GM12878 (cell line): ENCODE data around the gene SOSTDC1. TPM values are rescaled to one million over a fixed set of nuclear protein-coding genes. Genes with fewer than 3 reads are reported as not detected.

Experiments
- ATAC-seq: fragments of 200-7000 bp; cut with Tn5 transposase; 3 replicates; pipeline ENCODE4 v1.9.1; 2020; ENCODE audit warnings: mild to moderate bottlenecking, moderate library complexity
- BruUV-seq: library from RNA; stranded (reverse); fragments of 400-500 nt; replicated peaks from 2 replicates; lab custom pipeline; 2021; lab: Mats Ljungman, UMichigan
- CTCF ChIA-PET: fragments of 300-600 bp; sonication (Branson Sonifier 250); formaldehyde crosslinking; extraction: SDS; loops from one replicate; lab custom pipeline; 2021; ENCODE audit warnings: inconsistent platforms; lab: Yijun Ruan, JAX
- POLR2A ChIA-PET: fragments of 350-600 bp; formaldehyde crosslinking; extraction: SDS; loops from one replicate; lab custom pipeline; 2021; ENCODE audit warnings: inconsistent platforms; lab: Charles Lee
- RAD21 ChIA-PET: fragments of 300-600 bp; sonication (Branson Sonifier 250); formaldehyde crosslinking; loops from one replicate; lab custom pipeline; 2023; ENCODE audit warnings: antibody characterized with exemption; ENCODE audit not compliant: unreplicated experiment; lab: Charles Lee
- SMC1A ChIA-PET: fragments of 300-600 bp; sonication (Branson Sonifier 250); formaldehyde crosslinking; loops from one replicate; lab custom pipeline; 2023; ENCODE audit not compliant: unreplicated experiment, uncharacterized antibody; lab: Charles Lee
- DNase-seq: peaks from one replicate; pipeline ENCODE4 v3.0.0-alpha.2; 2011; ENCODE audit warnings: low read depth, low spot score
- FAIRE-seq: peaks from 3 replicates; lab custom pipeline; 2011; peaks lifted over from hg19 to GRCh38; lab: Jason Lieb, UNC
- H2AFZ ChIP-seq: 2 replicates; pipeline ENCODE4 v1.6.0; 2011; ENCODE audit warnings: low read depth, low read length, control low read depth; ENCODE audit not compliant: control insufficient read depth
- H3K27ac ChIP-seq: 2 replicates; pipeline ENCODE4 v1.5.1; 2011; ENCODE audit warnings: control low read depth; ENCODE audit not compliant: control insufficient read depth, insufficient read depth
- H3K27me3 ChIP-seq, 2 experiments: replicated peaks in 1 of 2; 2 replicates each; pipeline versions ENCODE4 v1.6.0 to v1.6.1; 2011; ENCODE audit warnings: low read length in 1 of 2; ENCODE audit not compliant: control insufficient read depth in 2 of 2, insufficient read depth in 2 of 2
- H3K36me3 ChIP-seq, 2 experiments: 2 replicates each; pipeline ENCODE4 v1.5.1; 2011; ENCODE audit warnings: low read length in 1 of 2; ENCODE audit not compliant: control insufficient read depth in 2 of 2, insufficient read depth in 2 of 2
- H3K4me1 ChIP-seq: 2 replicates; pipeline ENCODE4 v1.6.1; 2011; ENCODE audit warnings: mild to moderate bottlenecking, low read length, moderate library complexity, mixed read lengths; ENCODE audit not compliant: control insufficient read depth, insufficient read depth
- H3K4me2 ChIP-seq: 2 replicates; pipeline ENCODE4 v1.6.0; 2011; ENCODE audit warnings: control low read depth; ENCODE audit not compliant: control insufficient read depth, insufficient read depth
- H3K4me3 ChIP-seq: fragments of 200-600 bp; sonication (generic); 2 replicates; pipeline ENCODE4 v1.5.1; 2016
- H3K79me2 ChIP-seq: 2 replicates; pipeline ENCODE4 v1.6.0; 2011; ENCODE audit warnings: low read length; ENCODE audit not compliant: control insufficient read depth, insufficient read depth
- H3K9ac ChIP-seq: 2 replicates; pipeline ENCODE4 v1.8.0; 2011; ENCODE audit warnings: low read length, control low read depth, mixed read lengths; ENCODE audit not compliant: control insufficient read depth, insufficient read depth
- H3K9me3 ChIP-seq: replicated peaks from 3 replicates; pipeline ENCODE4 v1.5.1; 2011; ENCODE audit warnings: mild to moderate bottlenecking, low read length; ENCODE audit not compliant: control insufficient read depth, insufficient read depth
- H4K20me1 ChIP-seq: 2 replicates; pipeline ENCODE4 v1.6.0; 2011; ENCODE audit not compliant: control insufficient read depth, insufficient read depth
- CHD2 ChIP-seq: IDR thresholded peaks from 2 replicates; pipeline ENCODE4 v1.6.1; 2011; ENCODE audit warnings: low read depth, low read length, improper control_type of control experiment, borderline replicate concordance
- RAD21 ChIP-seq: IDR thresholded peaks from 2 replicates; pipeline ENCODE4 v1.6.1; 2011; ENCODE audit warnings: mild to moderate bottlenecking, low read depth, low read length, moderate library complexity; ENCODE audit not compliant: insufficient read depth
- WGBS: methylation state at CpG from one replicate; pipeline ENCODE4 v1.1.6; 2016; ENCODE audit warnings: low lambda C conversion rate; ENCODE audit not compliant: insufficient replicate concordance, insufficient coverage; ENCODE audit errors: missing lambda C conversion rate; 5-methylcytosine and 5-hydroxymethylcytosine counted together
- in situ Hi-C: fragments of 300-500 bp; cut with MboI; formaldehyde crosslinking; loops from 9 replicates; pipeline ENCODE4 v1.14.3; 2018; ENCODE audit warnings: mixed read lengths
- intact Hi-C: fragments of 100-400 bp; cut with micrococcal nuclease; formaldehyde crosslinking; loops from one replicate; pipeline ENCODE4 v1.14.2; 2022; ENCODE audit not compliant: unreplicated experiment
- polyA plus RNA-seq, 11 experiments: library from polyadenylated mRNA; depleted of rRNA in 4 of 11; unstranded in 6 of 11; stranded (reverse) in 5 of 11; fragments of >200 nt; fragmentation: Nextera tagmentation in 4 of 11; fragmentation: Illumina TruSeq in 1 of 11; extraction: Ambion mirVana in 4 of 11; extraction: Trizol in 1 of 11; gene quantifications; 1 replicate in 1 of 11; 2 replicates in 10 of 11; pipeline versions ENCODE4 v1.2.1 to v1.2.3, GENCODE V29; 2011 to 2016; ENCODE audit warnings: inconsistent platforms in 2 of 11, missing spikeins in 2 of 11, low read depth in 1 of 11
- total RNA-seq, 4 experiments: library from RNA; depleted of rRNA in 3 of 4; stranded (reverse); fragments of >200 nt in 3 of 4; fragmentation: Illumina TruSeq in 1 of 4; extraction: Trizol in 1 of 4; gene quantifications; 2 replicates each; pipeline versions ENCODE4 v1.2.1 to v1.2.3, GENCODE V29; 2013 to 2021
- TF ChIP-seq, protein P1 (sequence below), 3 experiments: IDR thresholded peaks in 2 of 3; conservative IDR thresholded peaks in 1 of 3; 2 replicates each; pipeline ENCODE4 v1.5.1; 2011; ENCODE audit warnings: low read depth in 3 of 3, low read length in 3 of 3, mild to moderate bottlenecking in 3 of 3, control low read depth in 2 of 3, moderate library complexity in 2 of 3, inconsistent platforms in 1 of 3, mixed read lengths in 1 of 3; ENCODE audit not compliant: control insufficient read depth in 2 of 3, insufficient read depth in 1 of 3; ENCODE audit errors: extremely low read depth in 1 of 3

Gene SOSTDC1
- total and polyA plus RNA-seq, 10 of the 15 experiments (the other 5 are each of a cell fraction or from before 2014, with no cell fraction given): not detected

GRCh38 chr7:16431646-16432424 is 33.7 kb downstream of the SOSTDC1 start:
- Histone ChIP-seq H4K20me1 (no peaks in the 10 kb centered on the region), H3K27ac (no peak overlapping the region), H2AFZ (no peak overlapping the region), H3K4me1 (no peaks in the 10 kb centered on the region), H3K4me3 (no peak overlapping the region), H3K9me3 (no peaks in the 10 kb centered on the region), H3K27me3 (no peaks in the 10 kb centered on the region), H3K9ac (no peak overlapping the region), H3K4me2 (no peak overlapping the region), H3K79me2 (no peaks in the 10 kb centered on the region), H3K36me3 (no peaks in the 10 kb centered on the region)
- in situ Hi-C loops (no loop called here), intact Hi-C loops (loop anchor here (2.0 kb wide), 1 partner anchor 133 kb away; no protein-coding TSS in a partner anchor)
- no peak for DNase-seq
- SMC1A ChIA-PET: interaction anchor here (1.5 to 2.6 kb wide), 2 partner anchors 132 to 133 kb away, joined by 7 to 12 read pairs; no protein-coding TSS in a partner anchor
- peak; percentile 74 for ATAC-seq
- TF ChIP-seq CHD2 (no peak), RAD21 (peak; percentile 37; the same call in 1 of the 2 replicates)
- TF ChIP-seq, protein P1, sequence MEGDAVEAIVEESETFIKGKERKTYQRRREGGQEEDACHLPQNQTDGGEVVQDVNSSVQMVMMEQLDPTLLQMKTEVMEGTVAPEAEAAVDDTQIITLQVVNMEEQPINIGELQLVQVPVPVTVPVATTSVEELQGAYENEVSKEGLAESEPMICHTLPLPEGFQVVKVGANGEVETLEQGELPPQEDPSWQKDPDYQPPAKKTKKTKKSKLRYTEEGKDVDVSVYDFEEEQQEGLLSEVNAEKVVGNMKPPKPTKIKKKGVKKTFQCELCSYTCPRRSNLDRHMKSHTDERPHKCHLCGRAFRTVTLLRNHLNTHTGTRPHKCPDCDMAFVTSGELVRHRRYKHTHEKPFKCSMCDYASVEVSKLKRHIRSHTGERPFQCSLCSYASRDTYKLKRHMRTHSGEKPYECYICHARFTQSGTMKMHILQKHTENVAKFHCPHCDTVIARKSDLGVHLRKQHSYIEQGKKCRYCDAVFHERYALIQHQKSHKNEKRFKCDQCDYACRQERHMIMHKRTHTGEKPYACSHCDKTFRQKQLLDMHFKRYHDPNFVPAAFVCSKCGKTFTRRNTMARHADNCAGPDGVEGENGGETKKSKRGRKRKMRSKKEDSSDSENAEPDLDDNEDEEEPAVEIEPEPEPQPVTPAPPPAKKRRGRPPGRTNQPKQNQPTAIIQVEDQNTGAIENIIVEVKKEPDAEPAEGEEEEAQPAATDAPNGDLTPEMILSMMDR (IDR thresholded peaks at IDR 0.05 in 2 of 3, conservative IDR thresholded peaks at IDR 0.05 in 1 of 3; ENCODE audit: control insufficient read depth in 2 of 3, extremely low read depth in 1 of 3, insufficient read depth in 1 of 3, low read depth in 3 of 3, low read length in 3 of 3): peak; percentile 13 to 35 (median 34); a peak in 3 of 6 replicates
- POLR2A ChIA-PET: no interaction called here
- FAIRE-seq: peak; percentile 59
- no TSS peak for BruUV-seq
- 56% methylated on average over 2 of the region's 2 CpGs for WGBS
- CTCF ChIA-PET: interaction anchor here (6.7 kb wide), 1 partner anchor 133 kb away, joined by 46 read pairs; no protein-coding TSS in a partner anchor
- RAD21 ChIA-PET: interaction anchor here (3.5 kb wide), 1 partner anchor 133 kb away, joined by 19 read pairs; no protein-coding TSS in a partner anchor
